Urinary bladder (tissue), 4 donors: ENCODE data around the gene PDE3A. TPM values are rescaled to one million over a fixed set of nuclear protein-coding genes. Genes with fewer than 3 reads are reported as not detected.

ENCODE experiments used
- DNase-seq: peaks from one replicate; pipeline ENCODE4 v3.0.0-alpha.2; 2015; ENCODE audit errors: extremely low spot score
- H3K27ac ChIP-seq: one replicate; pipeline ENCODE4 v1.5.1; 2013; ENCODE audit warnings: low read depth, mild to moderate bottlenecking, moderate library complexity
- H3K36me3 ChIP-seq: one replicate; pipeline ENCODE4 v1.6.1; 2013; ENCODE audit warnings: mild to moderate bottlenecking, moderate library complexity; ENCODE audit not compliant: insufficient read depth
- H3K4me1 ChIP-seq: one replicate; pipeline ENCODE4 v1.6.1; 2013; ENCODE audit warnings: mild to moderate bottlenecking, moderate library complexity; ENCODE audit not compliant: insufficient read depth
- H3K4me3 ChIP-seq: one replicate; pipeline ENCODE4 v1.5.1; 2013; ENCODE audit warnings: low read depth, low read length
- WGBS: extraction: QIAGEN DNeasy Blood & Tissue Kit; methylation state at CpG from one replicate; pipeline ENCODE4 v1.1.7; 2013; 5-methylcytosine and 5-hydroxymethylcytosine counted together
- polyA plus RNA-seq: library from polyadenylated mRNA; stranded (reverse); fragments of 200-250 nt; gene quantifications from one replicate; pipeline ENCODE4 v1.2.3, GENCODE V29; 2013
- total RNA-seq: library from RNA; depleted of rRNA; stranded (reverse); fragments of >200 nt; gene quantifications from one replicate; pipeline ENCODE4 v1.2.3, GENCODE V29; 2014
- donor health status: healthy with polysubstance abuse.
- donor health status: healthy.

PDE3A gene
- total and polyA plus RNA-seq, 2 donors = 3.8 to 63.7 TPM

GRCh38 chr12:20460956-20461355 lies 92.6 kb downstream of the PDE3A start:
- no peak for DNase-seq
- Histone ChIP-seq H3K27ac (no peak overlapping the region), H3K4me3 (no peak overlapping the region), H3K4me1 (no peaks in the 10 kb centered on the region), H3K36me3 (no peaks in the 10 kb centered on the region)
- WGBS = 66% methylated on average over 2 of the region's 2 CpGs

GRCh38 chr12:20463913-20464524 lies 95.7 kb downstream of the PDE3A start:
- Histone ChIP-seq H3K4me3 (no peak overlapping the region), H3K27ac (no peak overlapping the region), H3K36me3 (no peaks in the 10 kb centered on the region), H3K4me1 (no peaks in the 10 kb centered on the region)
- DNase-seq = no peak
- 75% methylated on average over 2 of the region's 2 CpGs for WGBS

GRCh38 chr12:20469300-20469699 lies 101.0 kb downstream of the PDE3A start:
- H3K27ac ChIP-seq = no peak overlapping the region
- no peaks in the 10 kb centered on the region for H3K36me3 ChIP-seq
- 90% methylated on average over 4 of the region's 4 CpGs for WGBS
- H3K4me3 ChIP-seq = no peak overlapping the region
- no peaks in the 10 kb centered on the region for H3K4me1 ChIP-seq
- DNase-seq = no peak

DNA sequence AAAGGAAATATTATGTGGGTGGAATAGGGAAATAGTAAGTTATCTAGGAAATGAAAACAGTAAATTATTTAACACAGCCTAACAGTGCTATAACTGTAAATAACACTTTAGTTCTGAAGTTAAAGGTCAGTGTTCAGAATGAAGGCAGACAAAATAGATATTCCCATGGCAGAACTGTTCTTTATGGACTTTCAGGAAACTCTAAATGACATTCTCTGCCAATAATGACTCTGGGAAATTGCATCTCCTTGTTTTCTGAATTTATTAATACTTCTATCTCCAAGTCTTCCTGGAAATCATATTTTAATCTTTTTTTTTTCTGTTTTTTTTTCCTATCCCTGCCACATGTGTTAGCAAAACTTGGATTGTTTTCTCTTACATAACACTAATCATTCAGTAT lies 101.4 kb downstream of the PDE3A start:
- no peaks in the 10 kb centered on the region for H3K36me3 ChIP-seq
- no peak overlapping the region for H3K27ac ChIP-seq
- no peak for DNase-seq
- H3K4me1 ChIP-seq = no peaks in the 10 kb centered on the region
- no peak overlapping the region for H3K4me3 ChIP-seq

DNA sequence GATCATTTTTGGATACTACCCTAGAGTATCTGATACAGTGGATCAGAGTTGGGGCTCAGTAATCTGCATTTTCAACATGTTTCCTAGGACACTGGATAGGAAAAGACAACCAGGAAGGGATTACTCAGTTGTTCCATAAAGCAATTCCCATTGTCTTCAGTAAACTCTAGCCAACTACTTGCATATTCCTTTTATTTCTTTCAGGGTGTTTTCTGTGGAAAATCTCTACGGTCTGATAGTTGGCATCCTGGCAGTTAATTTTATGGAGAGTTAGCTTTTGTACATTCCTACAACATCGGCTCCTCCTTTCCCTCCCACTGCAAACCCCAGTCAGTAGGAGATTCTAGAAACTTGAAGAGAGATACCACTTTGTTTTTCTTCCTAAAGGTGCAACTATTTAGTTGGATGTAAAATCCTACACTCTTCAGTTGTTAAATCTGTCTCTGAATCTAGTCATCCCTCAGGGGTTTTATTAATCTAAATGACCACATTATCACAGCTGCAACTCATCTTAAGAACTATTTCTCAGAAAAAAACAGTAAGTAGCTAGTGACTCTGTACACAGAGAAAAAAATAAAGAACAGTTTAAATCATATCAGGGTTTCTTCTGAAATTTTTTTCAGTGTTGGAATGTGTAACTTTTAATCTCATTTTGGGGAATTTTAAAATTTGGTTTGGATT lies 103.9 kb downstream of the PDE3A start:
- WGBS = 35% methylated on average over 2 of the region's 2 CpGs
- DNase-seq = no peak
- no peak overlapping the region for H3K27ac ChIP-seq
- H3K4me1 ChIP-seq = no peaks in the 10 kb centered on the region
- no peak overlapping the region for H3K4me3 ChIP-seq
- no peaks in the 10 kb centered on the region for H3K36me3 ChIP-seq

- no peak for DNase-seq
- Histone ChIP-seq H3K4me1 (no peaks in the 10 kb centered on the region), H3K27ac (no peak overlapping the region), H3K4me3 (no peak overlapping the region), H3K36me3 (no peaks in the 10 kb centered on the region)
- WGBS = 92% methylated on average over 5 of the region's 5 CpGs
These were observed 104.8 kb downstream of the PDE3A start for GRCh38 chr12:20473133-20473532.

GRCh38 chr12:20474016-20474415 lies 105.7 kb downstream of the PDE3A start:
- Histone ChIP-seq H3K4me1 (no peaks in the 10 kb centered on the region), H3K27ac (no peak overlapping the region), H3K36me3 (no peaks in the 10 kb centered on the region), H3K4me3 (no peak overlapping the region)
- no peak for DNase-seq
- 95% methylated on average over 6 of the region's 6 CpGs for WGBS

DNA sequence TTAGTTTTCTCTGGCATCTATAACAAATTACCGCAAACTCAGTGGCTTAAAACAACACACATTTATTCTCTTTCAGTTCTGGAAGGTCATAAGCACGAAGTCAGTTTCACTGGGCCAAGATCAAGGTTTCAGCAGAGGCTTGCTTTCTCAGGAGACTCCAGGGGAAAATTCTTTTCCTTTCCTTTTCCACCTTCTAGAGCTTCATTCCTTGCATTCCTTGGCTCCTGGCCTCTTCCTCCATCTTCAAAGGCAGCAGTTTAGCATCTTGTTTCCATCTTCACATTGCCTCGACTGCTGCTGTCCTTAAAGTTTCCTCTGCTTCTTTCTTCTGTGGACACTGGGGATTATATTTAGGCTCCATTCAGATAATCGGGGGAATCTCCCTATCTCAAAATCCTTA lies 106.1 kb downstream of the PDE3A start:
- Histone ChIP-seq H3K27ac (no peak overlapping the region), H3K36me3 (no peaks in the 10 kb centered on the region), H3K4me3 (no peak overlapping the region), H3K4me1 (no peaks in the 10 kb centered on the region)
- WGBS = 83% methylated on average over 4 of the region's 4 CpGs
- no peak for DNase-seq

GRCh38 chr12:20475542-20475941 lies 107.2 kb downstream of the PDE3A start:
- DNase-seq = no peak
- WGBS = 72% methylated on average over 5 of the region's 5 CpGs
- H3K4me3 ChIP-seq = no peak overlapping the region
- no peak overlapping the region for H3K27ac ChIP-seq
- H3K36me3 ChIP-seq = no peaks in the 10 kb centered on the region
- H3K4me1 ChIP-seq = no peaks in the 10 kb centered on the region

DNA sequence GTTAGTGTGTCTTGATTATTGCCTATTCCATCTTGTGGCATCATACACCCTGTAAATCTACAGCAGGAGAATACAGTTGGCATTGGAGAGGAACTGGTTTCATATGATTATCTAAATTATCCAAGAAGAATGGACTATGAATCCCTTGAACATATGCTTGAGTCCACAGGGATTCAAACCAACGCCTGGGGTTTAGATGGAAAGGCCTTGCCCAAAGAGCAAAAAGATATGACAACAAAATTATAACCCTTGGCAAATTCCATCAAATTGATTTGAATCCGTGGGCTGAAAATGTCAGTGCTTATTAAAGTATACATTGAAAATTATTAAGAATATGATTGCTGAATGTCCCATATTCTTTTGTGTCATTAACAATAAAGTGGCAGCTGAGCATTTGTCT lies 108.2 kb downstream of the PDE3A start:
- no peaks in the 10 kb centered on the region for H3K36me3 ChIP-seq
- no peaks in the 10 kb centered on the region for H3K4me1 ChIP-seq
- no peak for DNase-seq
- WGBS = 86% methylated on average over 2 of the region's 2 CpGs
- no peak overlapping the region for H3K4me3 ChIP-seq
- H3K27ac ChIP-seq = no peak overlapping the region

DNA sequence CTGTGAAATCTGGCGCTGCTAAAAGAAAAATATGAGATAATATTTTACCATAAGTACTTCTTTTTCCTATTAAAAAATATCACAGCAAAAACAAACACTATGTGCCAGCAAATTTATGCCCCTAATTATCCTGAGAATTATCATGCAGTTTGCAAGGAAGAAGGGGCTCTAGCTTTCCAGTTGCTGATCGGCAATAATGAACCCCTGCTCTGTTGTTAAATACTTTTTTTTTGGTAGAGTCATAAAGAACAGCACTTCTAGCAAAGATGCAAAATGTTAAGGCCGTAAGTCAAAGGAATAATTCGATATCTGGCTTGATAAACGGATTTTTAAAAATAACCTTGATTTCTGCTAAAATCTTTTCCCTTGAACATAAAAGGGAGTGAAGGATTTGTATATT lies 108.9 kb downstream of the PDE3A start:
- Histone ChIP-seq H3K36me3 (no peaks in the 10 kb centered on the region), H3K27ac (no peak overlapping the region), H3K4me3 (no peak overlapping the region), H3K4me1 (no peaks in the 10 kb centered on the region)
- WGBS = 64% methylated on average over 5 of the region's 5 CpGs
- no peak for DNase-seq

GRCh38 chr12:20477672-20478071 lies 109.3 kb downstream of the PDE3A start:
- WGBS = 61% methylated on average over 4 of the region's 4 CpGs
- H3K27ac ChIP-seq = no peak overlapping the region
- H3K4me3 ChIP-seq = no peak overlapping the region

DNA sequence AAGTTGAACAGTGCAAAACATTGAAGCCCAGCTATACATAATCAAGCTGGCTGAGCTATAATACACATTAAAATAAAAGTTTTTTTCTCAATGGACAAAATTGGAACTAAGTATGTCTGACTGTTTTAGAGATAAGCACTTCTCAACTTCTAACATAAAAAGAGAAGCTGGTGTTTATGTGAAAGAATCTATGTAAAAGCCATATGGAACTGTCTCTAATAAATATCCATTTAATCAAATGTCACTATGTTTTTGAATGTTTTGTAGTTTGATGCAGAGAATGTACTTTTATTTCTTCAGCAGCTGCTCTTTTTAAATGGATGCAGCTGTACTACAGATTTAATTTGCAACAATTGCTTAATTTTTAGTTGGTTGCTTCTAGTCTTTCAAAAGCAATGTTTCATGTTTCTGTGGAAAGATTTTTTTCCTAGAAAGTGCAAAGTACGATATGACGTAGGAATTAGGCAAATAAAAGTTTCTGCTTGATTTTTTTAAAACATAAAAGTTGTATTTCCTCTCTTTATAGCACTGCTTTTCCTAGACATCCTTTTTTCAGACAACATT lies 114.2 kb downstream of the PDE3A start:
- peak; percentile 43 for DNase-seq
- Histone ChIP-seq H3K4me1 (no peaks in the 10 kb centered on the region), H3K27ac (no peak overlapping the region), H3K36me3 (no peaks in the 10 kb centered on the region), H3K4me3 (no peak overlapping the region)
- 66% methylated on average over 2 of the region's 2 CpGs for WGBS

More at GRCh38 chr12:20477672-20478071, 109.3 kb downstream of the PDE3A start:
- no peaks in the 10 kb centered on the region for H3K4me1 ChIP-seq
- no peaks in the 10 kb centered on the region for H3K36me3 ChIP-seq
- no peak for DNase-seq

DNA sequence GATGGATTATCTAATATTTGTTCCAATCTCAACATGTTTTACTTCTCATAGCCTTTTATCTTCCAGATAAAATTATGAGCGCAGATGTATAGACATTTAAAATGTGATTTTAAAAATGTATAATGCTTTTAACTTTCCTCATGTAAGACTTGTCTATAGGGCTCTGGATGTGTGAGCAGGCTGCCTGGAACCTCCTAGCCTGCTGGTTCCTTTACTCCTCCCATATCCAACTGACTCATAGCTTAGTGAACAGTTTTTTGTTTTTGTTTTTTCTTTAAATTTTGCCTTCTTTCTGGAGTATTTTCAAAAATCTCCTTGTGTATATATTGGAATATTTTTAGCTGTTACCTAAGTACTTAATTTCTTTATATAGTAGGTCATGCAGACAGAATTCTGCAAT lies 115.4 kb downstream of the PDE3A start:
- Histone ChIP-seq H3K4me3 (no peak overlapping the region), H3K36me3 (no peaks in the 10 kb centered on the region), H3K27ac (no peak overlapping the region), H3K4me1 (no peaks in the 10 kb centered on the region)
- 86% methylated on average over 1 of the region's 1 CpG for WGBS
- no peak for DNase-seq
